HepG2 (cell line): ENCODE measurements around the gene CIAO2A. TPM values are rescaled to one million over a fixed set of nuclear protein-coding genes. Genes with fewer than 3 reads are reported as not detected.

Source experiments
- ATAC-seq: fragments of 200-7000 bp; cut with Tn5 transposase; 3 replicates; pipeline ENCODE4 v1.9.1; 2020; ENCODE audit warnings: mild to moderate bottlenecking, moderate library complexity
- BruUV-seq: library from RNA; stranded (reverse); fragments of 400-500 nt; replicated peaks from 2 replicates; lab custom pipeline; 2021; lab: Mats Ljungman, UMichigan
- CTCF ChIA-PET: fragments of 300-600 bp; formaldehyde crosslinking; extraction: SDS; loops from one replicate; lab custom pipeline; 2021; ENCODE audit warnings: low total read pairs, inconsistent platforms, low intra/inter-chr PET ratio; lab: Yijun Ruan, JAX
- POLR2A ChIA-PET: fragments of 350-600 bp; sonication (Branson Sonifier 250); formaldehyde crosslinking; loops from one replicate; lab custom pipeline; 2020; ENCODE audit warnings: antibody characterized with exemption, inconsistent platforms; lab: Yijun Ruan, JAX
- DNase-seq: peaks from one replicate; pipeline ENCODE4 v3.0.0-alpha.2; 2015; ENCODE audit warnings: low spot score
- FAIRE-seq: peaks from 3 replicates; lab custom pipeline; 2011; peaks lifted over from hg19 to GRCh38; lab: Jason Lieb, UNC
- H2AFZ ChIP-seq: one replicate; pipeline ENCODE4 v1.6.1; 2011; ENCODE audit warnings: low read length, inconsistent platforms
- H3K27ac ChIP-seq: fragments of 300-600 bp; 3 replicates; pipeline ENCODE4 v1.8.0; 2011; ENCODE audit warnings: mixed run types, mild to moderate bottlenecking, mixed read lengths, low read length, inconsistent platforms; ENCODE audit not compliant: insufficient read depth; ENCODE audit errors: extremely low read length
- H3K27me3 ChIP-seq, 2 experiments: fragments of 200-600 bp in 1 of 2; 2 replicates in 1 of 2; 3 replicates in 1 of 2; pipeline versions ENCODE4 v1.6.0 to v1.8.0; 2011; ENCODE audit warnings: low read length in 2 of 2, mild to moderate bottlenecking in 2 of 2, moderate library complexity in 2 of 2, inconsistent platforms in 1 of 2; ENCODE audit not compliant: insufficient read depth in 2 of 2, control insufficient read depth in 1 of 2
- H3K36me3 ChIP-seq, 2 experiments: fragments of 200-600 bp in 1 of 2; replicated peaks in 1 of 2; 2 replicates in 1 of 2; 3 replicates in 1 of 2; pipeline versions ENCODE4 v1.5.1 to v1.8.0; 2011; ENCODE audit warnings: low read length in 2 of 2, inconsistent platforms in 1 of 2; ENCODE audit not compliant: insufficient read depth in 2 of 2, control insufficient read depth in 1 of 2
- H3K4me1 ChIP-seq: 2 replicates; pipeline ENCODE4 v1.5.1; 2012; ENCODE audit warnings: low read length, inconsistent platforms; ENCODE audit not compliant: insufficient read depth
- H3K4me2 ChIP-seq: 2 replicates; pipeline ENCODE4 v1.6.0; 2011; ENCODE audit warnings: low read depth, low read length, inconsistent platforms
- H3K4me3 ChIP-seq, 3 experiments: fragments of 200-600 bp in 1 of 3; sonication (generic), shearing (Covaris generic) in 1 of 3; replicated peaks in 1 of 3; 2 replicates each; pipeline ENCODE4 v1.5.1; 2011 to 2016; ENCODE audit warnings: low read length in 3 of 3, inconsistent platforms in 2 of 3, low read depth in 2 of 3, mild to moderate bottlenecking in 2 of 3, control low read depth in 1 of 3, mixed read lengths in 1 of 3; ENCODE audit not compliant: insufficient read depth in 1 of 3
- H3K79me2 ChIP-seq: one replicate; pipeline ENCODE4 v1.6.1; 2011; ENCODE audit warnings: low read length, inconsistent platforms; ENCODE audit not compliant: insufficient read depth
- H3K9ac ChIP-seq: 2 replicates; pipeline ENCODE4 v1.6.0; 2011; ENCODE audit warnings: mild to moderate bottlenecking, low read depth, low read length, inconsistent platforms; ENCODE audit not compliant: insufficient read depth
- H3K9me3 ChIP-seq: 2 replicates; pipeline ENCODE4 v1.5.1; 2012; ENCODE audit warnings: mild to moderate bottlenecking, low read length
- H4K20me1 ChIP-seq: 2 replicates; pipeline ENCODE4 v1.6.0; 2011; ENCODE audit warnings: inconsistent platforms, mild to moderate bottlenecking, low read length, moderate library complexity; ENCODE audit not compliant: insufficient read depth
- GATA4 ChIP-seq: sonication (generic); IDR thresholded peaks from 2 replicates; pipeline ENCODE4 v1.6.1; 2016; ENCODE audit warnings: antibody characterized with exemption, low read depth, borderline replicate concordance
- NONO ChIP-seq, 2 experiments: fragments of 450-650 bp in 1 of 2; sonication (generic) in 1 of 2; formaldehyde crosslinking in 1 of 2; IDR thresholded peaks in 1 of 2; conservative IDR thresholded peaks in 1 of 2; 2 replicates each; pipeline versions ENCODE4 v1.6.1 to v1.8.0; 2017 to 2022; ENCODE audit warnings: mild to moderate bottlenecking in 1 of 2, missing genetic modification reagents in 1 of 2, moderate library complexity in 1 of 2
- NPAS2 ChIP-seq: sonication (generic); formaldehyde crosslinking; IDR thresholded peaks from 2 replicates; pipeline ENCODE4 v1.8.0; 2022; ENCODE audit warnings: mild to moderate bottlenecking, missing genetic modification reagents, borderline replicate concordance
- SOX6 ChIP-seq, 2 experiments: fragments of 450-650 bp in 1 of 2; sonication (generic) in 1 of 2; formaldehyde crosslinking in 1 of 2; IDR thresholded peaks; 2 replicates each; pipeline versions ENCODE4 v1.4.0 to v1.6.1; 2017 to 2020; ENCODE audit warnings: antibody characterized with exemption in 1 of 2, mild to moderate bottlenecking in 1 of 2, missing genetic modification reagents in 1 of 2
- SP2 ChIP-seq: sonication (generic); formaldehyde crosslinking; IDR thresholded peaks from 2 replicates; pipeline ENCODE4 v1.5.1; 2020; ENCODE audit warnings: mild to moderate bottlenecking, missing genetic modification reagents
- TMF1 ChIP-seq: sonication (generic); formaldehyde crosslinking; IDR thresholded peaks from 2 replicates; pipeline ENCODE4 v1.8.1; 2022; ENCODE audit warnings: low read depth, missing genetic modification reagents
- ZNF224 ChIP-seq: sonication (generic); formaldehyde crosslinking; IDR thresholded peaks from 2 replicates; pipeline ENCODE4 v1.5.0; 2020; ENCODE audit warnings: mild to moderate bottlenecking, missing genetic modification reagents
- ZNF264 ChIP-seq: sonication (generic); formaldehyde crosslinking; IDR thresholded peaks from 2 replicates; pipeline ENCODE4 v1.4.0; 2020; ENCODE audit warnings: missing genetic modification reagents
- ZNF737 ChIP-seq: sonication (generic); formaldehyde crosslinking; IDR thresholded peaks from 2 replicates; pipeline ENCODE4 v1.5.0; 2020; ENCODE audit warnings: missing genetic modification reagents, mild to moderate bottlenecking, borderline replicate concordance
- ZNF766 ChIP-seq: sonication (generic); formaldehyde crosslinking; IDR thresholded peaks from 2 replicates; pipeline ENCODE4 v1.5.0; 2020; ENCODE audit warnings: missing genetic modification reagents, borderline replicate concordance
- ZNF775 ChIP-seq: sonication (generic); formaldehyde crosslinking; IDR thresholded peaks from 2 replicates; pipeline ENCODE4 v1.4.0; 2020; ENCODE audit warnings: missing genetic modification reagents, mild to moderate bottlenecking, moderate library complexity, borderline replicate concordance
- WGBS: methylation state at CpG from one replicate; pipeline ENCODE4 v1.1.6; 2017; ENCODE audit warnings: low lambda C conversion rate; 5-methylcytosine and 5-hydroxymethylcytosine counted together
- in situ Hi-C: cut with HindIII; loops from 2 replicates; pipeline ENCODE4 v1.10.0; 2017; ENCODE audit warnings: low pct_unique_long_range_greater_than_20kb; ENCODE audit not compliant: extremely low pct_ligation_motif_present
- intact Hi-C: fragments of 100-400 bp; cut with micrococcal nuclease; formaldehyde crosslinking; loops from one replicate; pipeline ENCODE4 v1.10.0; 2022; ENCODE audit not compliant: unreplicated experiment
- polyA plus RNA-seq, 8 experiments: library from polyadenylated mRNA; depleted of rRNA in 3 of 8; stranded (reverse) in 7 of 8; unstranded in 1 of 8; fragments of >200 nt; fragmentation: Illumina TruSeq in 4 of 8; extraction: Trizol in 4 of 8; gene quantifications; 2 replicates each; pipeline versions ENCODE4 v1.2.1 to v1.2.3, GENCODE V29; 2011 to 2016; ENCODE audit warnings: low read depth in 4 of 8, missing spikeins in 1 of 8, mixed read lengths in 1 of 8; ENCODE audit not compliant: insufficient read depth in 1 of 8
- total RNA-seq, 5 experiments: library from RNA; depleted of rRNA; stranded (reverse); fragments of >200 nt; fragmentation: Illumina TruSeq; extraction: Trizol; gene quantifications; 2 replicates each; pipeline ENCODE4 v1.2.3, GENCODE V29; 2016; ENCODE audit warnings: low read depth in 1 of 5
- TF ChIP-seq, protein P1 (sequence below): sonication (generic); formaldehyde crosslinking; conservative IDR thresholded peaks from 2 replicates; pipeline ENCODE4 v1.8.0; 2022; ENCODE audit warnings: mild to moderate bottlenecking, moderate library complexity, missing genetic modification reagents
- TF ChIP-seq, protein P2 (sequence below): sonication (generic); formaldehyde crosslinking; IDR thresholded peaks from 2 replicates; pipeline ENCODE4 v1.4.0; 2020; ENCODE audit warnings: missing genetic modification reagents
- TF ChIP-seq, protein P3 (sequence below): sonication (generic); formaldehyde crosslinking; IDR thresholded peaks from 2 replicates; pipeline ENCODE4 v1.5.0; 2020; ENCODE audit warnings: missing genetic modification reagents, mild to moderate bottlenecking, borderline replicate concordance

Gene CIAO2A
- total and polyA plus RNA-seq, 2 of the 13 experiments (the other 11 are each of a cell fraction or from before 2014, with no cell fraction given): 83.0 to 100 TPM

DNA sequence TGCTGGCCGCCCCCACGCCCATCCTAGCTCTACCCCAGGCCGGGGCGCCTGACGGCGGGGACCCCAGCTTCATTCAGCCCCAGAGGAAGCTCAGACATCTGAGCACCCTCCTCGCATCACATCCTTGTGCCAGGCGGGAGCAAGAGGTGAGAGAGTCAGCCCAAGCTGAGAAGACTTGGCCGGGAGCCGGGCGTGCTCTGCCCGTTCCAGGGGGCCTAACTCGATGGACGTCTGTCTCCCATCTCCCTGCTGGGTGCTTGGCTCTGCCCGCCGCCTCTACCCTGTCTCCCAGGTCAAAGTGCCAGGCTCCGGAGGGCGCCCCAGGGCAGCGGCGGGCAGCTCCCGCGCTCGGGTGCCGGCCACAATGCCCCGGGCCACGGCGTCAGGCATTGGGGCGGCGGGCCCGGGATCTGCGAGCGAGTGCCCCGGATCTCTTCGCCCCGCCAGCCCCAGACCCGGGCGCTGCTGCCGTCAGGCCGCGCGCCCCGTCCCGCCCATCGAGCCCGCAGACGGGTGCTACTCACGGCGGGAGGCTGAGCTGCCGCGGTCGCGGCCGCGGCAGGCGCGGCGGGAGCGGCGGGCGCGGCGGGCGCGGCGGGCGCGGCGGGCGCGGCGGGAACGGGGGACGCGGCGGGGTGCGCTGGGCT is 47.7 kb downstream of the CIAO2A start:
- ChIA-PET POLR2A (interaction anchor here (0.9 kb wide), 1 partner anchor 29 kb away, joined by 3 read pairs; no protein-coding TSS in a partner anchor), CTCF (interaction anchor here (0.7 to 2.6 kb wide), 3 partner anchors 99 to 155 kb away, joined by 3 to 15 read pairs (median 4); no protein-coding TSS in a partner anchor)
- Histone ChIP-seq H4K20me1 (no peaks in the 10 kb centered on the region), H3K4me3 (peak overlapping the region; percentile 40 to 68 (median 41); a peak in 4 of 6 replicates), H2AFZ (no peak overlapping the region), H3K27me3 (peaks cover 2 to 46% of the 10 kb centered on the region in 2 experiments; a peak in 4 of 5 replicates), H3K27ac (no peak overlapping the region), H3K4me2 (peak overlapping the region; percentile 82), H3K4me1 (peaks cover 33% of the 10 kb centered on the region), H3K9ac (0 out of 2 replicates have a peak overlapping the region, but pooled peaks have one; percentile 4), H3K36me3 (no peaks in the 10 kb centered on the region), H3K79me2 (no peaks in the 10 kb centered on the region), H3K9me3 (no peaks in the 10 kb centered on the region)
- 59% methylated on average over 7 of the region's 76 CpGs for WGBS
- DNase-seq (no peak), FAIRE-seq (no peak), ATAC-seq (peak; percentile 13)
- no TSS peak for BruUV-seq
- in situ Hi-C loops (no loop called here), intact Hi-C loops (loop anchor here (1.0 kb wide), 1 partner anchor 101 kb away; no protein-coding TSS in a partner anchor)
- TF ChIP-seq, protein P1, sequence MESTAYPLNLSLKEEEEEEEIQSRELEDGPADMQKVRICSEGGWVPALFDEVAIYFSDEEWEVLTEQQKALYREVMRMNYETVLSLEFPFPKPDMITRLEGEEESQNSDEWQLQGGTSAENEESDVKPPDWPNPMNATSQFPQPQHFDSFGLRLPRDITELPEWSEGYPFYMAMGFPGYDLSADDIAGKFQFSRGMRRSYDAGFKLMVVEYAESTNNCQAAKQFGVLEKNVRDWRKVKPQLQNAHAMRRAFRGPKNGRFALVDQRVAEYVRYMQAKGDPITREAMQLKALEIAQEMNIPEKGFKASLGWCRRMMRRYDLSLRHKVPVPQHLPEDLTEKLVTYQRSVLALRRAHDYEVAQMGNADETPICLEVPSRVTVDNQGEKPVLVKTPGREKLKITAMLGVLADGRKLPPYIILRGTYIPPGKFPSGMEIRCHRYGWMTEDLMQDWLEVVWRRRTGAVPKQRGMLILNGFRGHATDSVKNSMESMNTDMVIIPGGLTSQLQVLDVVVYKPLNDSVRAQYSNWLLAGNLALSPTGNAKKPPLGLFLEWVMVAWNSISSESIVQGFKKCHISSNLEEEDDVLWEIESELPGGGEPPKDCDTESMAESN: peak; percentile 21; the same call in 1 of the 2 replicates
- TF ChIP-seq ZNF224 (no peak), SOX6 (IDR thresholded peaks at IDR 0.05) (no peak), SOX6 (CRISPR knock-in tag; IDR thresholded peaks at IDR 0.05) (0 out of 2 replicates have a peak, but pooled peaks have one; percentile 5), NONO (IDR thresholded peaks at IDR 0.05) (no peak), NONO (CRISPR knock-in tag; conservative IDR thresholded peaks at IDR 0.05) (no peak), ZNF264 (CRISPR knock-in tag) (no peak), ZNF737 (CRISPR knock-in tag) (no peak), ZNF775 (CRISPR knock-in tag) (no peak), ZNF766 (CRISPR knock-in tag) (no peak), TMF1 (no peak), SP2 (no peak), NPAS2 (CRISPR knock-in tag) (no peak), GATA4 (no peak)
- TF ChIP-seq, protein P2, sequence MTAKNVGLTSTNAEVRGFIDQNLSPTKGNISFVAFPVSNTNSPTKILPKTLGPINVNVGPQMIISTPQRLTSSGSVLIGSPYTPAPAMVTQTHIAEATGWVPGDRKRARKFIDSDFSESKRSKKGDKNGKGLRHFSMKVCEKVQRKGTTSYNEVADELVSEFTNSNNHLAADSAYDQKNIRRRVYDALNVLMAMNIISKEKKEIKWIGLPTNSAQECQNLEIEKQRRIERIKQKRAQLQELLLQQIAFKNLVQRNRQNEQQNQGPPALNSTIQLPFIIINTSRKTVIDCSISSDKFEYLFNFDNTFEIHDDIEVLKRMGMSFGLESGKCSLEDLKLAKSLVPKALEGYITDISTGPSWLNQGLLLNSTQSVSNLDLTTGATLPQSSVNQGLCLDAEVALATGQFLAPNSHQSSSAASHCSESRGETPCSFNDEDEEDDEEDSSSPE (CRISPR knock-in tag): no peak
- TF ChIP-seq, protein P3, sequence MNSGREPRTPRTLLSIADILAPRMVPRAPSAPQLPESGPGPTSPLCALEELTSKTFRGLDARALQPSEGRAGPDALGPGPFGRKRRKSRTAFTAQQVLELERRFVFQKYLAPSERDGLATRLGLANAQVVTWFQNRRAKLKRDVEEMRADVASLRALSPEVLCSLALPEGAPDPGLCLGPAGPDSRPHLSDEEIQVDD: no peak
